ENCODE measurements around the gene IL13. TPM values are rescaled to one million over a fixed set of nuclear protein-coding genes. Genes with fewer than 3 reads are reported as not detected.

The IL13 gene
- total RNA-seq, 1 experiment from 2014 or later = not detected

GRCh38 chr5:132681476-132681831, 23.5 kb downstream of the IL13 start:
- Histone ChIP-seq H3K4me3 (ENCODE audit: low read depth, low read length) (no peak overlapping the region), H3K27me3 (replicated peaks; ENCODE audit: control insufficient read depth, insufficient read depth, low read length) (no peaks in the 10 kb centered on the region), H3K9me3 (no peaks in the 10 kb centered on the region), H3K36me3 (ENCODE audit: control insufficient read depth, insufficient read depth, low read length) (no peaks in the 10 kb centered on the region), H3K4me1 (peaks cover 5% of the 10 kb centered on the region; the same call in 1 of the 2 replicates)
- intact Hi-C loops (cut with micrococcal nuclease; ENCODE audit: unreplicated experiment) = no loop called here
- Mint-ChIP-seq H3K4me3 (ENCODE audit: unreplicated experiment) (no peak overlapping the region), H3K9me3 (ENCODE audit: unreplicated experiment) (no peaks in the 10 kb centered on the region), H3K36me3 (ENCODE audit: insufficient read depth, unreplicated experiment) (no peaks in the 10 kb centered on the region), H3K27ac (ENCODE audit: unreplicated experiment) (no peak overlapping the region), H3K27me3 (ENCODE audit: insufficient read depth, unreplicated experiment) (no peaks in the 10 kb centered on the region), H3K4me1 (ENCODE audit: low read depth, unreplicated experiment) (no peaks in the 10 kb centered on the region)
- TF ChIP-seq, protein P1, sequence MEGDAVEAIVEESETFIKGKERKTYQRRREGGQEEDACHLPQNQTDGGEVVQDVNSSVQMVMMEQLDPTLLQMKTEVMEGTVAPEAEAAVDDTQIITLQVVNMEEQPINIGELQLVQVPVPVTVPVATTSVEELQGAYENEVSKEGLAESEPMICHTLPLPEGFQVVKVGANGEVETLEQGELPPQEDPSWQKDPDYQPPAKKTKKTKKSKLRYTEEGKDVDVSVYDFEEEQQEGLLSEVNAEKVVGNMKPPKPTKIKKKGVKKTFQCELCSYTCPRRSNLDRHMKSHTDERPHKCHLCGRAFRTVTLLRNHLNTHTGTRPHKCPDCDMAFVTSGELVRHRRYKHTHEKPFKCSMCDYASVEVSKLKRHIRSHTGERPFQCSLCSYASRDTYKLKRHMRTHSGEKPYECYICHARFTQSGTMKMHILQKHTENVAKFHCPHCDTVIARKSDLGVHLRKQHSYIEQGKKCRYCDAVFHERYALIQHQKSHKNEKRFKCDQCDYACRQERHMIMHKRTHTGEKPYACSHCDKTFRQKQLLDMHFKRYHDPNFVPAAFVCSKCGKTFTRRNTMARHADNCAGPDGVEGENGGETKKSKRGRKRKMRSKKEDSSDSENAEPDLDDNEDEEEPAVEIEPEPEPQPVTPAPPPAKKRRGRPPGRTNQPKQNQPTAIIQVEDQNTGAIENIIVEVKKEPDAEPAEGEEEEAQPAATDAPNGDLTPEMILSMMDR (IDR thresholded peaks at IDR 0.05; ENCODE audit: insufficient read depth in 1 of 2, low read depth in 1 of 2, low read length in 1 of 2, severe bottlenecking in 1 of 2, unreplicated experiment in 1 of 2) = no peak
- CTCF ChIA-PET = no interaction called here
- no peak for DNase-seq
- BruUV-seq (replicated peaks) = no TSS peak
- POLR2A ChIA-PET = no interaction called here

DNA sequence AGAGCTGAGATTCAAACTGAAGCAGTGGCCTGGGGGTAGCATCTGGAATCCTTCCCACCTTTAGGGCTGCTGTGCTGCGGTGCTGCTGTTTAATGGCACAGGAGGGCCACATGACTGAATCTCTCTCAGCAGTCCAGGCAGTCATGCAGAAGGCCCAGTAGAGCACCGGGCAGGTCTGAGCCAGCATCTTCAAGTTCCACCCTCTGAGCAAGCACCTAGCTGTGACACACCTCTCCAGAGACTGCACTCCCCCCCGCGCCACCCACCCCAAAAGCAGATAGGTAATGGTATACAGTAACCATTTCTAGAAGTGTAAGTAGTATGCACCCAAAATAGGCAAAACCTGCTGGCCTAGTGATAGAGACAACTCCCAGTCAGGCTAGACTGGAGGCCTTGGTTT, 24.0 kb downstream of the IL13 start:
- TF ChIP-seq, protein P1 (IDR thresholded peaks at IDR 0.05; ENCODE audit: insufficient read depth in 1 of 2, low read depth in 1 of 2, low read length in 1 of 2, severe bottlenecking in 1 of 2, unreplicated experiment in 1 of 2) = no peak
- Mint-ChIP-seq H3K9me3 (ENCODE audit: unreplicated experiment) (no peaks in the 10 kb centered on the region), H3K36me3 (ENCODE audit: insufficient read depth, unreplicated experiment) (no peaks in the 10 kb centered on the region), H3K27ac (ENCODE audit: unreplicated experiment) (no peak overlapping the region), H3K4me1 (ENCODE audit: low read depth, unreplicated experiment) (no peaks in the 10 kb centered on the region), H3K4me3 (ENCODE audit: unreplicated experiment) (no peak overlapping the region), H3K27me3 (ENCODE audit: insufficient read depth, unreplicated experiment) (no peaks in the 10 kb centered on the region)
- H3K4me1 ChIP-seq = peaks cover 3% of the 10 kb centered on the region; the same call in 1 of the 2 replicates
- no peaks in the 10 kb centered on the region for H3K36me3 ChIP-seq (ENCODE audit: control insufficient read depth, insufficient read depth, low read length)
- no peak for DNase-seq
- no peak overlapping the region for H3K4me3 ChIP-seq (ENCODE audit: low read depth, low read length)
- CTCF ChIA-PET = no interaction called here
- intact Hi-C loops (cut with micrococcal nuclease; ENCODE audit: unreplicated experiment) = no loop called here
- BruUV-seq (replicated peaks) = no TSS peak
- H3K27me3 ChIP-seq (replicated peaks; ENCODE audit: control insufficient read depth, insufficient read depth, low read length) = no peaks in the 10 kb centered on the region
- POLR2A ChIA-PET = no interaction called here
- H3K9me3 ChIP-seq = no peaks in the 10 kb centered on the region

GRCh38 chr5:132684491-132684890, 26.5 kb downstream of the IL13 start:
- no peak overlapping the region for H3K27ac Mint-ChIP-seq (ENCODE audit: unreplicated experiment)
- Histone ChIP-seq H3K36me3 (ENCODE audit: control insufficient read depth, insufficient read depth, low read length) (no peaks in the 10 kb centered on the region), H3K4me3 (ENCODE audit: low read depth, low read length) (no peak overlapping the region), H3K27me3 (replicated peaks; ENCODE audit: control insufficient read depth, insufficient read depth, low read length) (no peaks in the 10 kb centered on the region), H3K4me1 (peaks cover 7% of the 10 kb centered on the region), H3K9me3 (no peaks in the 10 kb centered on the region)
- peaks cover 9% of the 10 kb centered on the region for H3K4me1 Mint-ChIP-seq (ENCODE audit: low read depth, unreplicated experiment)
- no peaks in the 10 kb centered on the region for H3K27me3 Mint-ChIP-seq (ENCODE audit: insufficient read depth, unreplicated experiment)
- H3K4me3 Mint-ChIP-seq (ENCODE audit: unreplicated experiment) = no peak overlapping the region
- DNase-seq = no peak
- CTCF ChIA-PET = no interaction called here
- POLR2A ChIA-PET = no interaction called here
- H3K36me3 Mint-ChIP-seq (ENCODE audit: insufficient read depth, unreplicated experiment) = no peaks in the 10 kb centered on the region
- no peaks in the 10 kb centered on the region for H3K9me3 Mint-ChIP-seq (ENCODE audit: unreplicated experiment)
- TF ChIP-seq, protein P1 (IDR thresholded peaks at IDR 0.05; ENCODE audit: insufficient read depth in 1 of 2, low read depth in 1 of 2, low read length in 1 of 2, severe bottlenecking in 1 of 2, unreplicated experiment in 1 of 2) = no peak
- no TSS peak for BruUV-seq (replicated peaks)
- intact Hi-C loops (cut with micrococcal nuclease; ENCODE audit: unreplicated experiment) = no loop called here

Measured in Caco-2 (cell line).